ENCODE measurements around the gene TNIK.

- no peak for TF ChIP-seq SRF (IDR thresholded peaks at IDR 0.05; ENCODE audit: low read depth in 2 of 2, low read length in 2 of 2)
- TF ChIP-seq MYC (IDR thresholded peaks at IDR 0.05; ENCODE audit: insufficient read depth, insufficient read length, insufficient replicate concordance, low read length, severe bottlenecking): no peak
- TF ChIP-seq REST (IDR thresholded peaks at IDR 0.05; ENCODE audit: low read depth, low read length): no peak
- TF ChIP-seq TAF1 (IDR thresholded peaks at IDR 0.05; ENCODE audit: borderline replicate concordance, low read depth, low read length): no peak
- no peak for TF ChIP-seq MTA3 (IDR thresholded peaks at IDR 0.05; ENCODE audit: borderline replicate concordance, low read length)
- TF ChIP-seq CTCF (IDR thresholded peaks at IDR 0.05 in 2 of 3, conservative IDR thresholded peaks at IDR 0.05 in 1 of 3; ENCODE audit: control insufficient read depth in 2 of 3, extremely low read depth in 1 of 3, insufficient read depth in 1 of 3, low read depth in 3 of 3, low read length in 3 of 3): no peak
- no peak for TF ChIP-seq YY1 (IDR thresholded peaks at IDR 0.05; ENCODE audit: low read depth, low read length)
- TF ChIP-seq ZNF24 (IDR thresholded peaks at IDR 0.05): no peak
- TF ChIP-seq TBL1XR1 (IDR thresholded peaks at IDR 0.05; ENCODE audit: low read depth, low read length): no peak
Observed at GRCh38 chr3:171446301-171446700, 13.9 kb downstream of the TNIK start.

Data from GM12878 (cell line).